NT2/D1 (cell line): ENCODE measurements around the gene OR56A3.
A peak's percentile ranks its signal among the peaks of the same experiment; 100 is the strongest.

Source experiments
- DNase-seq: peaks from one replicate; pipeline ENCODE4 v3.0.0-alpha.2; 2011; ENCODE audit warnings: low read depth, low spot score
- H3K27me3 ChIP-seq: 2 replicates; pipeline ENCODE4 v1.6.0; 2011; ENCODE audit warnings: mild to moderate bottlenecking; ENCODE audit not compliant: insufficient read length, insufficient read depth
- H3K36me3 ChIP-seq: 2 replicates; pipeline ENCODE4 v1.6.1; 2011; ENCODE audit warnings: mild to moderate bottlenecking, low read length, mixed read lengths; ENCODE audit not compliant: insufficient read depth, insufficient read length
- H3K4me1 ChIP-seq: 2 replicates; pipeline ENCODE4 v1.5.1; 2011; ENCODE audit not compliant: insufficient read depth, insufficient read length
- H3K4me3 ChIP-seq: 2 replicates; pipeline ENCODE4 v1.5.1; 2011; ENCODE audit warnings: low read depth; ENCODE audit not compliant: insufficient read length
- H3K9ac ChIP-seq: 2 replicates; pipeline ENCODE4 v1.6.0; 2011; ENCODE audit warnings: low read depth; ENCODE audit not compliant: insufficient read length
- H3K9me3 ChIP-seq: 2 replicates; pipeline ENCODE4 v1.5.1; 2011; ENCODE audit warnings: mild to moderate bottlenecking, low read length; ENCODE audit not compliant: insufficient read depth
- SUZ12 ChIP-seq: IDR thresholded peaks from 2 replicates; pipeline ENCODE4 v1.6.1; 2011; ENCODE audit not compliant: insufficient read length, insufficient read depth; ENCODE audit errors: extremely low read depth
- YY1 ChIP-seq: IDR thresholded peaks from 2 replicates; pipeline ENCODE4 v1.6.1; 2011; ENCODE audit not compliant: insufficient read length, insufficient read depth
- ZNF274 ChIP-seq: IDR thresholded peaks from 2 replicates; pipeline ENCODE4 v1.6.1; 2011; ENCODE audit warnings: mild to moderate bottlenecking, low read depth, low read length

OR56A3 gene, protein sequence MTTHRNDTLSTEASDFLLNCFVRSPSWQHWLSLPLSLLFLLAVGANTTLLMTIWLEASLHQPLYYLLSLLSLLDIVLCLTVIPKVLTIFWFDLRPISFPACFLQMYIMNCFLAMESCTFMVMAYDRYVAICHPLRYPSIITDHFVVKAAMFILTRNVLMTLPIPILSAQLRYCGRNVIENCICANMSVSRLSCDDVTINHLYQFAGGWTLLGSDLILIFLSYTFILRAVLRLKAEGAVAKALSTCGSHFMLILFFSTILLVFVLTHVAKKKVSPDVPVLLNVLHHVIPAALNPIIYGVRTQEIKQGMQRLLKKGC

DNA sequence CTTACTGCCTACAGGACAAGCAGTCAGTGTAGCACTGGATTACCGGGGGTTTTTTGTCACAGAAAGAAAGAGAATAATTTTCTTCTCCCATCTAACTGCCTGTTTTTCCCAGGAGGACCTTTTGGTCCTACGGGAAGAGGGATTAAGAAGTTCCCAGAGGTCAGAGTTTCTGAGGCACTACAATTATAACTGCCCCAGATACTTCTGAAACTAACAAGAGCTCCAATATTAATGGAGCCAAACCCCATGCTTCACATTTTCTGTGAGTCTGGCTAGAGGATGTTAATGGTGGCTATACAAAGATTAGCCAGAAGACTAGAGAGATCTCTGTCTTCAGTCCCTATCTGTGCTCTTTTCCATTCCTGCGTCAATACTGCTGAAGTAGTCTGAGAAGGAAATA is at the start of gene OR56A3:
TSS of gene OR56A3 (plus strand) at position 301 of the 400 bp plus-strand sequence. CDS start 5,096 bp downstream, outside the sequence.
- Histone ChIP-seq H3K4me3 (no peak within 1 kb of the TSS), H3K9ac (no peak within 1 kb of the TSS), H3K9me3 (no peaks in the 10 kb centered on the region), H3K36me3 (no peaks in the 10 kb centered on the region), H3K27me3 (no peaks in the 10 kb centered on the region), H3K4me1 (no peaks in the 10 kb centered on the region)
- no peak for DNase-seq
- TF ChIP-seq YY1 (no peak), SUZ12 (no peak), ZNF274 (no peak)

DNA sequence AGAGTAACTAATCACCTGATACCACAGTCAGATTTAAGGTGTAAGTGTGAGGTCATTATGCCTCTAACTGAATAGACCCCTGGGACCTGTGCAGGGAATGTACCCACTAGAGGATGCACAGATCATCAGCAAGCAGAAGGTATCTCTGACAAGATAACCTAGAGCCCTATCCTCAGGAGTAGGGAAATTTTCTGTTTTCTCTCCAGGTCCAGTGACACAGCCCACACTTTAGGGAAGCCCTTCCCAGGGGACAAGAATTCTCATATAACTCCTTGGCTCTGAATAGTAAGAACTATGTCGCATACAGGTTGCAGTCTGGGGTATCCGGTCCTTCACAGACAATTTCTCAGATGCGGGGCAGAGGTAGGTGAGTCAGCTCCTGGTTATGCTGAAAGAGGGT is 49.1 kb upstream of the OR56A3 start, which contains the start of gene OR52E5:
TSS of gene OR52E5 (plus strand) at position 301 of the 400 bp plus-strand sequence. CDS start 7,569 bp downstream, outside the sequence.
- Histone ChIP-seq H3K9me3 (no peaks in the 10 kb centered on the region), H3K36me3 (no peaks in the 10 kb centered on the region), H3K4me1 (no peaks in the 10 kb centered on the region), H3K9ac (no peak within 1 kb of the TSS), H3K4me3 (no peak within 1 kb of the TSS), H3K27me3 (no peaks in the 10 kb centered on the region)
- TF ChIP-seq ZNF274 (no peak), YY1 (no peak), SUZ12 (no peak)
- no peak for DNase-seq

DNA sequence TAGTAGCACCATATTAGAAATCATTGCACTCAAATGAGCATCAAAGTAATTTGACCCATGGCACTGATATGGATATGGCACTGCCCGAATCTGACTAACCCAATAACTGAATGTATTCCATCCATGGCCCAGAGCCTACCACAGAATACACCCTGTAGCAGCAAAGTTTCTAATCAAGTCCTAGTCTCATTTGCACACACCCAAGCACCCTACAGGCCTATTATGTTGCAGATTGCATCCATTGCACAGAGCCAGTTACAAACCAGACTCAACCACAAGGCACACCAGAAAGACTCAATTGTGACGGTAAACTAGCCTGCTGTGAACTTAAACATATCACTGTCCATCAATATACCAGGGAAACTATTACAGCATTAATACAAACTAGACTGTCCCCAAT is 42.5 kb upstream of the OR56A3 start:
- TF ChIP-seq YY1 (no peak), SUZ12 (no peak), ZNF274 (no peak)
- Histone ChIP-seq H3K9ac (no peak overlapping the region), H3K9me3 (no peaks in the 10 kb centered on the region), H3K27me3 (no peaks in the 10 kb centered on the region), H3K4me1 (no peaks in the 10 kb centered on the region), H3K36me3 (no peaks in the 10 kb centered on the region), H3K4me3 (no peak overlapping the region)
- DNase-seq: peak; percentile 11

- DNase-seq: no peak
- Histone ChIP-seq H3K36me3 (no peaks in the 10 kb centered on the region), H3K9ac (no peak overlapping the region), H3K4me3 (no peak overlapping the region), H3K9me3 (peaks cover 9% of the 10 kb centered on the region; the same call in 1 of the 2 replicates), H3K27me3 (no peaks in the 10 kb centered on the region), H3K4me1 (no peaks in the 10 kb centered on the region)
- TF ChIP-seq ZNF274 (no peak), YY1 (no peak), SUZ12 (no peak)
Measured at GRCh38 chr11:5910540-5910939, 31.5 kb upstream of the OR56A3 start.

GRCh38 chr11:5922749-5923426 is 19.2 kb upstream of the OR56A3 start:
- Histone ChIP-seq H3K9me3 (no peaks in the 10 kb centered on the region), H3K9ac (no peak overlapping the region), H3K27me3 (no peaks in the 10 kb centered on the region), H3K36me3 (no peaks in the 10 kb centered on the region), H3K4me3 (no peak overlapping the region), H3K4me1 (no peaks in the 10 kb centered on the region)
- TF ChIP-seq YY1 (no peak), ZNF274 (no peak), SUZ12 (no peak)
- no peak for DNase-seq

GRCh38 chr11:5923427-5923776 is 18.6 kb upstream of the OR56A3 start:
- Histone ChIP-seq H3K27me3 (no peaks in the 10 kb centered on the region), H3K9ac (no peak overlapping the region), H3K36me3 (no peaks in the 10 kb centered on the region), H3K4me3 (no peak overlapping the region), H3K9me3 (0 out of 2 replicates have a peak, but pooled peaks cover 3% of the 10 kb centered on the region), H3K4me1 (no peaks in the 10 kb centered on the region)
- TF ChIP-seq YY1 (no peak), SUZ12 (no peak), ZNF274 (no peak)
- DNase-seq: no peak

DNA sequence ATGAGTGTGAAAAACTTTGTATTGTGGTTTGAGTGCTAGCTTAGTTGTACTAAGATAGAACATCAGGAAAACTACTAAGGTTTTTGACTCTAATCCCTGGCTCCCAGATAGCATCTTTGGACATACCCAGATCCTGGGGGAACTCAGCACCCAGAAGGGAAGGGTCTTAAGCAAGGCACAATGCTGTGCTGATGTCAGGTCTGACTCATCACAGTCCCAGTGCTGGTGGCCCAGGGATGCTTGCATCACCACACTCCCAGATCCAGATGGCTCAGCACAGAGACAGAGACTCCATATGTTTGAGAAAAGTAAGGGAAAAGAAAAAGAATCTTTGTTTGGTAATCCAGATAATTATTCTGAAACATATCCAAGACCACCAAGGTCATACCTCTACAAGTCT is 18.3 kb upstream of the OR56A3 start:
- Histone ChIP-seq H3K4me3 (no peak overlapping the region), H3K36me3 (no peaks in the 10 kb centered on the region), H3K4me1 (no peaks in the 10 kb centered on the region), H3K27me3 (no peaks in the 10 kb centered on the region), H3K9ac (no peak overlapping the region), H3K9me3 (peaks cover 4% of the 10 kb centered on the region; the same call in 1 of the 2 replicates)
- no peak for DNase-seq
- TF ChIP-seq ZNF274: no peak
